Osteocyte (in vitro differentiated cells): ENCODE data around the gene TMEM229A. TPM values are rescaled to one million over a fixed set of nuclear protein-coding genes. Genes with fewer than 3 reads are reported as not detected.

ENCODE experiments used
- DNase-seq: peaks from one replicate; pipeline ENCODE4 v3.0.0; 2021; ENCODE audit warnings: mixed read lengths; ENCODE audit not compliant: unreplicated experiment; ENCODE audit errors: extremely low spot score
- H3K27ac Mint-ChIP-seq: one replicate; pipeline ENCODE4 v1.8.0; 2021; ENCODE audit warnings: mild to moderate bottlenecking, mixed read lengths; ENCODE audit not compliant: unreplicated experiment
- H3K27me3 Mint-ChIP-seq: one replicate; pipeline ENCODE4 v1.8.0; 2021; ENCODE audit warnings: mixed read lengths; ENCODE audit not compliant: unreplicated experiment
- H3K36me3 Mint-ChIP-seq: one replicate; pipeline ENCODE4 v1.8.0; 2021; ENCODE audit warnings: mixed read lengths; ENCODE audit not compliant: unreplicated experiment
- H3K4me1 Mint-ChIP-seq: one replicate; pipeline ENCODE4 v1.8.0; 2021; ENCODE audit warnings: mixed read lengths; ENCODE audit not compliant: unreplicated experiment
- H3K4me3 Mint-ChIP-seq: one replicate; pipeline ENCODE4 v1.8.0; 2021; ENCODE audit warnings: mild to moderate bottlenecking, moderate library complexity, mixed read lengths; ENCODE audit not compliant: unreplicated experiment
- H3K9me3 Mint-ChIP-seq: one replicate; pipeline ENCODE4 v1.8.0; 2021; ENCODE audit warnings: mixed read lengths; ENCODE audit not compliant: unreplicated experiment
- CTCF ChIP-seq: fragments of 200-600 bp; sonication (generic); IDR thresholded peaks from 2 replicates; pipeline ENCODE4 v1.5.0; 2021; ENCODE audit warnings: antibody characterized with exemption, mild to moderate bottlenecking, moderate library complexity
- total RNA-seq: library from RNA; stranded (reverse); gene quantifications from 2 replicates; pipeline ENCODE4 v1.2.1, GENCODE V29; 2021

Gene TMEM229A
- total RNA-seq, 1 donor from 2014 or later, result not detected

DNA sequence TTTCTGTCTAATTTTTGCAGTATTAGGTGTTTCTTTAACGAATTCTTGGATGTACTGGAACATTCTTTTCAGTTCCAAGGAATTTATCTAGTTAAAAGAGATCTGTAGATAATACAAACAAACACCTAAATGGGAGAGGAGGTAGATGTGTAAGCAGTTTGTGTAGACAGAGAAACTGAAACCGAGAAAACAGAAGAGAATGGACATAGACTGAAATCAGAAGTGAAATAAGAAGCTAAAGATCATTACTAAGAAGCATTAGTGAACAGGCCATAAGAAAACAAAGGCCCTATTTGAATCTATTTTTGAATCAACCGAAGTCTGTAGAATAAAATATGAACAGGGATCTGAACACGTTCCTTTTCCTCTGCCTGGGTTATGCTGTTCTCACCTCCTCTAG lies 26.5 kb upstream of the TMEM229A start:
- H3K27me3 Mint-ChIP-seq, result peaks cover 6% of the 10 kb centered on the region
- H3K4me3 Mint-ChIP-seq, result no peak overlapping the region
- TF ChIP-seq CTCF, result no peak
- H3K9me3 Mint-ChIP-seq, result no peaks in the 10 kb centered on the region
- no peaks in the 10 kb centered on the region for H3K36me3 Mint-ChIP-seq
- no peak overlapping the region for H3K27ac Mint-ChIP-seq
- H3K4me1 Mint-ChIP-seq, result no peaks in the 10 kb centered on the region
- DNase-seq, result no peak

- Mint-ChIP-seq H3K27me3 (peaks cover 6% of the 10 kb centered on the region), H3K9me3 (no peaks in the 10 kb centered on the region), H3K4me1 (no peaks in the 10 kb centered on the region), H3K27ac (no peak overlapping the region), H3K4me3 (no peak overlapping the region), H3K36me3 (no peaks in the 10 kb centered on the region)
- TF ChIP-seq CTCF, result no peak
- DNase-seq, result no peak
These were observed 25.6 kb upstream of the TMEM229A start for GRCh38 chr7:124058515-124058914.

DNA sequence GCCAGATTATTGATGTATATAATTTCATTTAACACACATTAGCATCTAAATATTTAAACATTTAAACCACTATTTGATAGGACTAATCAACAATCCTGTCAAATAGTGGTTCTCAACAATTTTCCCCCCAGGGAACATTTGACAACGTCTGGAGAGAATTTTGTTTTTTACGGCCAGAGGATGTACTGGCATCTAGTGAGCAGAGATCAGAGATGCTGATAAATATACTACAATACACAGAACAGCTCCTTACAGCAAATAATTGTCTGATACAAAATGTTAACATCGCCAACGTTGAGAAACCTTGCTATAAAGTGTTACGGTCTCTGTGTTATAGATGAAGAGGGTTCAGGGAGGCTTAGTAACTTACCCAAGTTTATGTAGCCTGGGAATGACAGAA lies 25.0 kb upstream of the TMEM229A start:
- no peaks in the 10 kb centered on the region for H3K4me1 Mint-ChIP-seq
- H3K27me3 Mint-ChIP-seq, result peaks cover 6% of the 10 kb centered on the region
- no peak overlapping the region for H3K27ac Mint-ChIP-seq

DNA sequence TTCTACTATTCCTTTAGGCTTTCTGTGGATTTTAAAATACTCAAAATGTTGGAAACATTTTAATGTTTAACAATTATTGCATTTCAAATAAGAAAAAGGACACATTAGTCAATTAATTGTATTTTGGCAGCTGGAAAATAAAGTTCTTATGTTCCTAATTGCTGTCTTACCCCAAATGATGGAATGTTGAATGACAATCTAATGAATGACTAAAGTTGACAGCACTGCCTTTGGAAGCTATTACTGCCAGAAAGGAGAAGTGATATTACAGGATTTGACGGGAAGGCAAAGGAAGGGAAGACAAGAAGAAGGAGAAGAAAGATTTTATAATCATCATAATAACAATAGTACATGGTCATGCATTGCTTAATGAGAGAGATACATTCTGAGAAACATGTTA lies 23.4 kb upstream of the TMEM229A start:
- Mint-ChIP-seq H3K27me3 (peaks cover 10% of the 10 kb centered on the region), H3K27ac (no peak overlapping the region), H3K36me3 (no peaks in the 10 kb centered on the region), H3K4me3 (no peak overlapping the region), H3K9me3 (no peaks in the 10 kb centered on the region), H3K4me1 (no peaks in the 10 kb centered on the region)
- DNase-seq, result no peak
- no peak for TF ChIP-seq CTCF

More for the DNA sequence above, 25.0 kb upstream of the TMEM229A start:
- no peaks in the 10 kb centered on the region for H3K9me3 Mint-ChIP-seq
- TF ChIP-seq CTCF, result no peak
- DNase-seq, result no peak
- H3K36me3 Mint-ChIP-seq, result no peaks in the 10 kb centered on the region
- H3K4me3 Mint-ChIP-seq, result no peak overlapping the region

DNA sequence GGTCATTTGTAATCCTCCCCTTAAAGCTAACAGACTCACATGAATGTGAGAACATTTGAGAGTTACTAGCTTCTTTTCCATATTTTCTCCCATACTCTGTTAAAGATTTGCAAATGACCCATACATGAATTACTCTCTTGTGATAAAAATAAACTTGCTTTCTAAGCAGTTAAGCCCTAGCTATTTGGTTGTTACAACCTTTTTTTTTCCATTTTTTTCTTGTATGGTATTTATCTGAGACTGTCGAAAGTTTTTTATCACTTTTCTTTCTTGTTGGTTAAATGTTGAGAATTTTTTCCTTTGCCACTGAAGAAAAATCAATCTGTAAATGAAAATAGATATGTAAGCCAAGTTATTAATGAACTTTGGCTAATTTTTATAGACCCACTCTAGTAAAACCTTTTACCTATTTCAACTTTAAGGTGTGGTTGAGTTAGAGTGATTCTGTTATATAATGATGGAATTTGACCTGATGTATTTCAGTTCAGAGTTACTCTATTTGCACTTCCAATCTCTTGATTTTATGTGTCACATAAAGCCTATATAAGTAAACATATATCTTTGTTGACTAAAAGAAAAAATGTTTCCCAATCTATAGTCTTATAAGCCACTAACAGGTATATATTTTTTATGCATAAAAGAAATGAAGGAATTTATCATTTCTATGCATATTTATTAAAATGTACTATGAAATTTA lies 19.0 kb upstream of the TMEM229A start:
- no peak for TF ChIP-seq CTCF
- Mint-ChIP-seq H3K27me3 (peaks cover 9% of the 10 kb centered on the region), H3K9me3 (no peaks in the 10 kb centered on the region), H3K4me1 (no peaks in the 10 kb centered on the region), H3K36me3 (no peaks in the 10 kb centered on the region), H3K27ac (no peak overlapping the region), H3K4me3 (no peak overlapping the region)
- no peak for DNase-seq
